SHP77 treated with DMSO at 0.1 percent for 48 hours (cell line): ENCODE results near the gene USP47.
A peak's percentile ranks its signal among the peaks of the same experiment; 100 is the strongest.
"Not testable (repeated sequence)": the region's sequence is repeated elsewhere in the genome, so short reads cannot be mapped to it uniquely, and the experiment has no call there.

Experiments
- DNase-seq: peaks from one replicate; lab custom pipeline; 2025; lab: John Stamatoyannopoulos, UW

Gene USP47

GRCh38 chr11:11831406-11831805 lies 10.4 kb upstream of the USP47 start:
- not testable (repeated sequence) for DNase-seq

- no peak for DNase-seq
These were observed 5.0 kb upstream of the USP47 start for GRCh38 chr11:11836676-11837231.

GRCh38 chr11:11839718-11840117 lies 2.1 kb upstream of the USP47 start:
- DNase-seq = no peak

- DNase-seq = peak; percentile 16
These were observed 553 bp upstream of the USP47 start for GRCh38 chr11:11841116-11841722.

GRCh38 chr11:11842421-11843008 lies 743 bp downstream of the USP47 start:
- no peak for DNase-seq

- DNase-seq = no peak
These were observed 1.4 kb downstream of the USP47 start for GRCh38 chr11:11843211-11843621.

GRCh38 chr11:11843642-11844041 lies 1.9 kb downstream of the USP47 start:
- DNase-seq = no peak

- DNase-seq = no peak
These were observed 2.5 kb downstream of the USP47 start for GRCh38 chr11:11844272-11844671.

- DNase-seq = no peak
These were observed 3.3 kb downstream of the USP47 start for GRCh38 chr11:11845071-11845470.

GRCh38 chr11:11845551-11845950 lies 3.8 kb downstream of the USP47 start:
- DNase-seq = no peak

GRCh38 chr11:11847082-11847481 lies 5.3 kb downstream of the USP47 start:
- DNase-seq = no peak

GRCh38 chr11:11848891-11849746 lies 7.3 kb downstream of the USP47 start:
- DNase-seq = no peak

- no peak for DNase-seq
These were observed 8.9 kb downstream of the USP47 start for GRCh38 chr11:11850668-11851067.

- no peak for DNase-seq
These were observed 14.9 kb downstream of the USP47 start for GRCh38 chr11:11856638-11857037.

GRCh38 chr11:11857769-11858168 lies 16.0 kb downstream of the USP47 start:
- DNase-seq = no peak

- DNase-seq = no peak
These were observed 16.9 kb downstream of the USP47 start for GRCh38 chr11:11858676-11859075.

GRCh38 chr11:11860103-11860979 lies 18.6 kb downstream of the USP47 start:
- DNase-seq = no peak

- DNase-seq = no peak
These were observed 21.2 kb downstream of the USP47 start for GRCh38 chr11:11862999-11863398.

- no peak for DNase-seq
These were observed 22.6 kb downstream of the USP47 start for GRCh38 chr11:11864332-11864731.

- DNase-seq = no peak
These were observed 23.0 kb downstream of the USP47 start for GRCh38 chr11:11864803-11865202.

GRCh38 chr11:11865449-11865848 lies 23.7 kb downstream of the USP47 start:
- no peak for DNase-seq

- DNase-seq = no peak
These were observed 24.4 kb downstream of the USP47 start for GRCh38 chr11:11866203-11866602.
